ENCODE data around the gene TPPP2.

TPPP2 gene

DNA sequence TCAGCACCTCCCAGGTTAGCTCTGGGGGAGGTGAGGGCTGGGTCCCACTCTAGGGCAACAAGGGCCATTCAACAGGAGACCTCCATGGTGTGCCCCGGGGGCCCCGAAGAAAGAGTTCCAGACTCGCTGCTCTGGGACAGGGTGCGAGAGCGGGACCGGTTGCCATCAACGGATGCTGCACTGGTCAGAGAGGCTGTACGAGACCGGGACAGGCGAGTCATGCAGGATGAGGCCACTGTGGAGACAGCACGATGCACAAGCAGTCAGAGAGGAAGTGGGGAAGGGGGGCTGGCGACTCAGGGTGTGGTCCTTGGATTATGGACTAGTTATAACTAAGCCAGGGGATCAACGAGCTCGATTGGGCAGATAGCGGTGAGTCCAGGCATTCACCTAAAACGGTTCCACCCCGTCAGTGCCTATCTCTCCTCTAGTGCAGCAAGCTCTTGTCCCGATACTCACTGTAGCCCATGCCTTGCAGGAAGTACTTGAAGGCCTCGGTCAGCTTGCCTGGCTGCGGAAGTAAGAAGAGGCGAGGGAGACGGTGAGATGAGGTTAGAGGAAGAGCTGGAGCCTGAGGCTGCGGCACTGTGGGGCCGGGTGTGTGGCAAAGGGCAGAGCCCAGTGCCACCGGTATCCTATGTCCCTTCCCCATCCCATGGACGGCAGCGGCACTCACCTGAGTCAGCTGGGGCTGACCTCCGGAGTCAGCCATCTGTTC, 12.3 kb upstream of the TPPP2 start:
- no peak for DNase-seq

GRCh38 chr14:21018286-21018685, 11.7 kb upstream of the TPPP2 start:
- no peak for DNase-seq

DNA sequence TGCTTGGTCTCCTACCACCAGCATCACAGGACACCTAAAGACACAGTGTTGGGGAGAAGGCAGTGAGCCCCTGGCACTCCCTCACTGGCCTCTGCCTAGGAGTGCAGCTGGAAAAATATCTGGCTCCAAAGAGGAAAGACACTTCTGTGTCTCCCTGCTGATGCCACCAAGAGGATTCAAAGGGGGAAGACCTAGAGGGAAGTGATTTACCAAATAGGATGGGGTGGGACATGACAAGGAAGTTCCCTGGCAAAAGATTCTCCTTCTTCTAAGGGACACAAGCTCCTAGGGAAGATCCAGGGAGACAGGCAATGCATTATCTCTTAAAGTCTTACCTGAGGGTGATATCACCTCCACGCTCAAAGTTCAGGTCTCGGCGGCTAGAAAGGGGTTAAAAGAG, 11.2 kb upstream of the TPPP2 start:
- no peak for DNase-seq

DNA sequence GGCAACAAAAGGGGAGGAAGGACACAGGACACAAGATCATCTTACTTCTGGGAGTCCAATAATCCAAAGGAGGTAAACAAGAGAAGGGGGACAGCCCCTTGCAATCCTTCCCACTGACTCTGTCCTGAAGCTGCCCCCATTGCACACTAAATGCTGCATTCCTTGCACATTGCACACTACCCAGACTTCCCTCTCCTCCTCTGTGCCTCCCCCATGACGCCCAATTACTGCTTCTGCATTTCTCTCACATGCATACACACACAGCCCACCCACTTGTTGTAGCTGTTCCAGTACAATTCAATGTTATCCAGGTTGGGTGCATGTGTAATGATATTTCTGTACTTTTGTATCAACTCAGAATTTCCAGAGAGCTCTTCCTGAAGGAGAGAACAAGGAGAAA, 10.7 kb upstream of the TPPP2 start:
- DNase-seq, result no peak

GRCh38 chr14:21020977-21021545, 9.0 kb upstream of the TPPP2 start:
- no peak for DNase-seq

GRCh38 chr14:21022686-21023085, 7.3 kb upstream of the TPPP2 start:
- DNase-seq, result no peak

GRCh38 chr14:21023174-21023573, 6.8 kb upstream of the TPPP2 start:
- no peak for DNase-seq

- no peak for DNase-seq
Observed at GRCh38 chr14:21023817-21024584, 6.0 kb upstream of the TPPP2 start.

GRCh38 chr14:21024585-21025370, 5.2 kb upstream of the TPPP2 start, which contains the start of gene NDRG2:
NDRG2 (minus strand) TSS chr14:21025061; CDS start chr14:21023315, 1,746 bp downstream.
- peak; percentile 87 for DNase-seq

DNA sequence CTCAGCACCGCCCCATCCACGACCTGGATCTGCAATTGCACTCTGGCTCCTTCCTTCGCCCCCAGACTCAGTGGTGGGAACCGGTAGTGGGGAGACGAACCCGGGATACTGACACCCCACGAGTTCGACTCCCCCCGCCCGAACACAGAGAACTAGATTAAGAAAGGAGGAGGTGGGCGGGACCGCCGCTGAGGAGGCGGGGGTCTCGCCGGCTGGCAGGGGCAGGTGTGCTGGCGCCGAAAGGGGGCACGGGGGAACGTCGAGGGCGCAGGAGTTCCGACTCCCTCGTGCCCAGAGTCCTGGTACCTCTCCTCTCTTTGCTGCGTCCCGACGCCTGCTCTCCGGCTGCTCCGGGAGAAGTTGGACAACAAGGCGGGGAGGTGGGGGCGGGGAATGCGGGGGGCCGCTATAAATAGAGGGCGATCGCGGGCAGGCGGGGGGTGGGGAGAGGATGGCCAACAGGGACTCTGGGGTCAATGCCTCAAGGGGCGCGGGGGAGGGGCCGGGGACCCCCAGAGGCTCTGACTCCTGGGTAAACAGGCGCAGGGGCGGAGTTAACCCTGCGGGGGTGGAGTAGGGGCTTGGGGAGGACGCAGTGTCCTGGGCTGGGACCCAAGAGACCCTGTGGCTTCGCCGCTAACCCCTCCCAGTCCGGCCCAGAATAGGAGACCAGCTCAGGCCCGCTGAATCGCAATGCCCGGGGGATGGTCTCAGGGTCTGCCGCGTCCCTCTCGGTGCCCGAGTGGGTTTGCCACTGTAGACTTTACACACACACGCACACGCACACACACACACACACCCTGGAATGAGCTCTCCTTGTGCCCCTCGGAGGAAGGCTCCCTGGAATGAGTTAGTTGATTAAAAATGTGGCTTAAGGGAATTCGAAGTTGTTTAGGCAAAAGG, 4.4 kb upstream of the TPPP2 start:
- peak; percentile 73 for DNase-seq

DNA sequence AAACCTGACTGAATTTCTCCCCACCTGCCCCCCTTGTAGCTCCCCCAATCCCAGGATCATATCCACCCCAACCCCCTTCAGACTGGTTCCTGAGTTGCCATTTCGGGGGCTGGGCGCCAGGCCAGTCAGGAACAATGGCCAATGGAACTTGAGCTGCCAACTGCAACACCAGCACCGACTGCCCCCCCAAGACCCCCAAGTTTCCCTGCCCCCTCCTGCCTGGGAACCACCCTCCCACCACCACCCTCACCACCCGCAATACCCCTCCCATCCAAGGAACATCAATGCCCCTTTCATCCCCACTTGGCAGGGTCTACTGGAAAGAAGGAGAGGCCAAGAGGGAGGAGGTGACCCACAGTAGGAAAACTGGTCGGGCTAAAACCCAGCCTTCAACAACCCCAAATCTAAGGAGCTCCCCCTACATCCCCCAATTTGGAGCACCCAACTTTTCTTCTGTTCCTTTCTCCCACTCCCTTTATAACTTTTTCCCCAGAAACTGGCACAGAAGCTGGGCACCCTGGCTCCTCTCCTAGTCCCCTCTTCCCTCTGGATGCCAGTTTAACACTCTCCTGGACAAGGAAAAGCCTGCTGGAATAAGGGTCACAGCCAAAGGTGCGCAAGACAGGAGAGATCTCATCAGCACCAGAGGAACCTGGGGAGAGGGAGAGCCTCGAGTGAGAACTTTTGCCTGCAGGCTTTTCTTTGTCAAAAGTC, 3.6 kb upstream of the TPPP2 start:
- peak; percentile 60 for DNase-seq

GRCh38 chr14:21026988-21027315, 3.1 kb upstream of the TPPP2 start:
- DNase-seq, result no peak

- no peak for DNase-seq
Observed at GRCh38 chr14:21030531-21030930, 514 bp downstream of the TPPP2 start.

DNA sequence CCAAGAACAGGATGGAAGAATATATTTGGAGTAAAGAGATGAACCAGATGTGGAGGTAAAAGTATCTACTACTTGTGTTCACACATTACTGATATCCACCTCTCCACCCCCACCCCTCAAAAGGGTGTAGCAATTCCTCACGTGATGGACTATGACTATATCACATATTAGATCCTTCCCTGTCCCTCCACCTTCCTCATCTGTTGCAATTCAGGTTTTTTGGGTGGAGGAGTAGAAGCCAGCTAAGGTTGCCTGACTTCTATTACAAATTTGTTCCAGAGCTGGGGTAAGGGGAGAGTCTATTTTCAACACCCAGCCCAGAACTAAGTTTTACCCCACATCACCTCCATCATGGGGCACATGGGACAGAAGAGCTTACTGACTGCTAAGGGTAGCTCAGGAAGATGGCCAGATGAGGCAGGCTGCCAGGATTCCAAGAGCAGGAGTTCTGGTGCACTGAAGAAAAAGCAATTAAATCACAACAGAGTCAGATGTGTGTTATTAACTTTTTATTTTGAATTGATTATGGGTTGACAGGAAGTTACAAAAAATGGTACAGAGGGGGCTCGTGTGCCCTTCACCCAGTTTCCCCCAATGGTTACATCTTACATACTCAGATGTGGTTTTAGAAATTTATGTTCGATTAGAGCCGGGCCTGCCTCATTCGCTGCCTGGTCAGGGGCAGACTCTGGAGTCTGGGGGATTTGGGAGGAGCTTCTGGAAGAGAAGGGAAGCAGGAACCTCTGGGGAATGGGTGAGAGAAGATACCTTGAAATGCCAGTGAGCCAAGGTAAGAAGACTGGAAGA, 2.5 kb downstream of the TPPP2 start:
- no peak for DNase-seq

- no peak for DNase-seq
Observed at GRCh38 chr14:21033133-21033698, 3.2 kb downstream of the TPPP2 start.

- no peak for DNase-seq
Observed at GRCh38 chr14:21034707-21035106, 4.7 kb downstream of the TPPP2 start, which contains the start of gene RNASE13. RNASE13 (minus strand) TSS chr14:21034807; CDS start chr14:21034288, 519 bp downstream.

GRCh38 chr14:21036751-21037150, 6.7 kb downstream of the TPPP2 start:
- no peak for DNase-seq

GRCh38 chr14:21037156-21037555, 7.1 kb downstream of the TPPP2 start:
- DNase-seq, result no peak

DNA sequence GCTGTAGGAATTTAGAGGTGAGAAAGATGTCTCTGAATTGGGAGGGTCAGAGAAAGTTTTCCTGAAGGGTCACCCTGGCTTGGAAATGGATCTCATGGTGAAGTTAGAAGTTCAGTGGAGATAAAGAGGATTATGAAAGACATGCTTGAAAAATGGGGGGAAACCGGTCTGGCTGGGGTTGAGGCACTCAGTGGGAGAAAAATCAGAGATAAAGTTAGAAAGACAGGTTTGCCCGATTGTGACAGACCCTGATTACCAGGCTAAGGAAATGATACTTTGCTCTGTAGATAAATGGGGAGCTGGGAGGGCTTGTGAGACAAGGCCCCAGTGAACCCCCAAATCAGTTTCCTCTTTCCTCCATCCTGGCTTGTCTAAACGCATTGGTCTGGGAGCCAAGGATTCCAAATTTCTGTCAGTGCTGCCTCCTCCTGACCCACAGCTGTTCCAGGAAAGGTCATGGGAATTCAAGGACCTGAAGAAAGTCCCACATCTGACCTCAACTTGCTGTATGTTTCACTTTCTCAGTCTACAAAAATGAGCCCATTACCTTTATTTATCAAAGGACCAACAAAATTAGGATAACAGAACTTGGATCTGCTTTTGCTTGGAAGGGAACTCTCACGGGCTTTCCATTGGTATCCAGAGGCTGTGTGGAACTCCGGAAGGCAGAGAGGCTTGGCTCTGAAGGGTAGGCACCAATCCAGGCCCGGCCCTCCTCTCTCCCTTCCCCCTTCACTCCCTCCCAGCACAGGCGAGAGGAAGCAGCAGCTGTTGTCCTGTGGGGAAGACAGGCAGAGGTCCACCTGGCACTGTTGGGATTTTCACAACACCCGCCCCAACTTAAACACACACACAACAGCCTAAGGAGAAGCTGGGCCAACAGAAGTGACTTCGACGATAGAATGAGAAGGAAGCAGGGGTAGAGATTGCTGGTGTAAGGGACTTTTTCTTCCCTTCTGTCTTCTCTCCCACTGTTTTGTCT, 8.7 kb downstream of the TPPP2 start:
- DNase-seq, result peak; percentile 92

Measured in right hindlimb (tissue), 1 donor.